Activated CD8-positive, alpha-beta T cell treated with anti-CD3 and anti-CD28 coated beads for 36 hours (primary cell): ENCODE data around the gene MCF2L2. TPM values are rescaled to one million over a fixed set of nuclear protein-coding genes. Genes with fewer than 3 reads are reported as not detected.

Experiments
- ATAC-seq: fragments of 200-7000 bp; cut with Tn5 transposase; one replicate; pipeline ENCODE4 v1.10.0; 2021; ENCODE audit warnings: mild to moderate bottlenecking, moderate library complexity
- CTCF ChIA-PET: fragments of 350-600 bp; sonication (Branson Sonifier 250); formaldehyde crosslinking; loops from one replicate; lab custom pipeline; 2021; ENCODE audit warnings: antibody characterized with exemption; lab: Charles Lee
- POLR2A ChIA-PET: fragments of 350-600 bp; sonication (Branson Sonifier 250); formaldehyde crosslinking; loops from one replicate; lab custom pipeline; 2021; ENCODE audit warnings: antibody characterized with exemption; lab: Charles Lee
- DNase-seq: peaks from one replicate; pipeline ENCODE4 v3.0.0-alpha.2; 2020
- H3K27ac Mint-ChIP-seq: one replicate; pipeline ENCODE4 v1.8.0; 2021; ENCODE audit warnings: mild to moderate bottlenecking, mixed read lengths
- H3K27me3 Mint-ChIP-seq: one replicate; pipeline ENCODE4 v1.8.0; 2021; ENCODE audit warnings: mixed read lengths
- H3K36me3 Mint-ChIP-seq: one replicate; pipeline ENCODE4 v1.8.0; 2021; ENCODE audit warnings: low read depth, mixed read lengths
- H3K4me1 Mint-ChIP-seq: one replicate; pipeline ENCODE4 v1.8.0; 2021; ENCODE audit warnings: low read depth, mixed read lengths
- H3K4me3 Mint-ChIP-seq: one replicate; pipeline ENCODE4 v1.8.0; 2021; ENCODE audit warnings: mild to moderate bottlenecking, moderate library complexity, mixed read lengths
- H3K9me3 Mint-ChIP-seq: one replicate; pipeline ENCODE4 v1.8.0; 2021; ENCODE audit warnings: mixed read lengths
- CTCF ChIP-seq: fragments of 200-600 bp; IDR thresholded peaks from one replicate; pipeline ENCODE4 v1.8.0; 2022; ENCODE audit warnings: antibody characterized with exemption, mild to moderate bottlenecking
- intact Hi-C: fragments of 100-400 bp; cut with micrococcal nuclease; formaldehyde crosslinking; loops from one replicate; pipeline ENCODE4 v1.10.0; 2022
- total RNA-seq, 2 experiments: library from RNA; stranded (reverse); gene quantifications; one replicate each; pipeline ENCODE4 v1.2.3, GENCODE V29; 2021

MCF2L2 gene
- total RNA-seq, 2 experiments from 2014 or later: 3.5 to 3.7 TPM

- DNase-seq (no peak), ATAC-seq (no peak)
- Mint-ChIP-seq H3K27ac (no peak overlapping the region), H3K27me3 (no peaks in the 10 kb centered on the region), H3K36me3 (no peaks in the 10 kb centered on the region), H3K9me3 (no peaks in the 10 kb centered on the region), H3K4me1 (peaks cover 13% of the 10 kb centered on the region), H3K4me3 (no peak overlapping the region)
- ChIA-PET POLR2A (interaction anchor here (2.0 kb wide), 1 partner anchor 16 kb away, joined by 5 read pairs; no protein-coding TSS in a partner anchor), CTCF (no interaction called here)
- no peak for TF ChIP-seq CTCF
- intact Hi-C loops: no loop called here
Measured at GRCh38 chr3:183249006-183249718, 179.3 kb downstream of the MCF2L2 start.

GRCh38 chr3:183247011-183247589 lies 181.3 kb downstream of the MCF2L2 start:
- no peak for TF ChIP-seq CTCF
- POLR2A ChIA-PET: no interaction called here
- CTCF ChIA-PET: no interaction called here
- Mint-ChIP-seq H3K9me3 (peaks cover 12% of the 10 kb centered on the region), H3K4me3 (no peak overlapping the region), H3K27ac (no peak overlapping the region), H3K36me3 (peaks cover 10% of the 10 kb centered on the region), H3K27me3 (no peaks in the 10 kb centered on the region), H3K4me1 (peaks cover 9% of the 10 kb centered on the region)
- intact Hi-C loops: no loop called here
- DNase-seq (no peak), ATAC-seq (no peak)

GRCh38 chr3:183244981-183245476 lies 183.4 kb downstream of the MCF2L2 start:
- intact Hi-C loops: no loop called here
- Mint-ChIP-seq H3K27me3 (no peaks in the 10 kb centered on the region), H3K27ac (no peak overlapping the region), H3K36me3 (peaks cover 16% of the 10 kb centered on the region), H3K4me1 (peaks cover 9% of the 10 kb centered on the region), H3K9me3 (peaks cover 23% of the 10 kb centered on the region), H3K4me3 (no peak overlapping the region)
- ChIA-PET CTCF (no interaction called here), POLR2A (no interaction called here)
- peak; percentile 7 for ATAC-seq
- no peak for DNase-seq
- no peak for TF ChIP-seq CTCF

GRCh38 chr3:183244219-183244618 lies 184.2 kb downstream of the MCF2L2 start:
- ChIA-PET CTCF (no interaction called here), POLR2A (interaction anchor here (0.6 kb wide), 1 partner anchor 182 kb away, joined by 3 read pairs; no protein-coding TSS in a partner anchor)
- Mint-ChIP-seq H3K4me1 (peaks cover 9% of the 10 kb centered on the region), H3K4me3 (no peak overlapping the region), H3K9me3 (peaks cover 23% of the 10 kb centered on the region), H3K27me3 (no peaks in the 10 kb centered on the region), H3K27ac (no peak overlapping the region), H3K36me3 (peaks cover 16% of the 10 kb centered on the region)
- ATAC-seq (no peak), DNase-seq (no peak)
- intact Hi-C loops: no loop called here
- no peak for TF ChIP-seq CTCF

GRCh38 chr3:183242431-183242830 lies 186.0 kb downstream of the MCF2L2 start:
- H3K4me1 Mint-ChIP-seq: peaks cover 9% of the 10 kb centered on the region
- peaks cover 23% of the 10 kb centered on the region for H3K9me3 Mint-ChIP-seq

More at GRCh38 chr3:183242431-183242830, 186.0 kb downstream of the MCF2L2 start:
- no peak overlapping the region for H3K4me3 Mint-ChIP-seq
- H3K27me3 Mint-ChIP-seq: no peaks in the 10 kb centered on the region
- peaks cover 16% of the 10 kb centered on the region for H3K36me3 Mint-ChIP-seq
- no peak for ATAC-seq
- H3K27ac Mint-ChIP-seq: no peak overlapping the region
- no peak for TF ChIP-seq CTCF
- no peak for DNase-seq
- ChIA-PET POLR2A (no interaction called here), CTCF (no interaction called here)
- intact Hi-C loops: no loop called here
